GM20000 (cell line): ENCODE data around the gene CTDSP2.

Source experiments
- DNase-seq: peaks from one replicate; pipeline ENCODE4 v3.0.0; 2012; ENCODE audit warnings: low spot score
- CTCF ChIP-seq: IDR thresholded peaks from 2 replicates; pipeline ENCODE4 v1.5.1; 2012; ENCODE audit warnings: mild to moderate bottlenecking, control low read depth; ENCODE audit errors: extremely low read depth, missing control alignments

Gene CTDSP2

GRCh38 chr12:57846577-57847319 lies at the start of gene CTDSP2:
Gene CTDSP2, minus strand, starts transcription at chr12:57846729. Its CDS starts 294 bp downstream, at chr12:57846435.
- TF ChIP-seq CTCF: no peak
- DNase-seq: peak; percentile 97

GRCh38 chr12:57896115-57896433 lies 49.5 kb upstream of the CTDSP2 start:
- no peak for TF ChIP-seq CTCF
- DNase-seq: no peak

GRCh38 chr12:57895389-57896114 lies 49.0 kb upstream of the CTDSP2 start:
- TF ChIP-seq CTCF: no peak
- no peak for DNase-seq

- no peak for DNase-seq
- TF ChIP-seq CTCF: no peak
Observed at GRCh38 chr12:57894399-57895292, 48.1 kb upstream of the CTDSP2 start.

- no peak for TF ChIP-seq CTCF
- DNase-seq: no peak
Observed at GRCh38 chr12:57893431-57894353, 47.2 kb upstream of the CTDSP2 start.

- no peak for TF ChIP-seq CTCF
- no peak for DNase-seq
Observed at GRCh38 chr12:57892232-57892972, 45.9 kb upstream of the CTDSP2 start.
